ENCODE measurements around the gene OVOL2. TPM values are rescaled to one million over a fixed set of nuclear protein-coding genes. Genes with fewer than 3 reads are reported as not detected.
A peak's percentile ranks its signal among the peaks of the same experiment; 100 is the strongest.

The OVOL2 gene
- total RNA-seq, 1 experiment from 2014 or later: 20.7 TPM

DNA sequence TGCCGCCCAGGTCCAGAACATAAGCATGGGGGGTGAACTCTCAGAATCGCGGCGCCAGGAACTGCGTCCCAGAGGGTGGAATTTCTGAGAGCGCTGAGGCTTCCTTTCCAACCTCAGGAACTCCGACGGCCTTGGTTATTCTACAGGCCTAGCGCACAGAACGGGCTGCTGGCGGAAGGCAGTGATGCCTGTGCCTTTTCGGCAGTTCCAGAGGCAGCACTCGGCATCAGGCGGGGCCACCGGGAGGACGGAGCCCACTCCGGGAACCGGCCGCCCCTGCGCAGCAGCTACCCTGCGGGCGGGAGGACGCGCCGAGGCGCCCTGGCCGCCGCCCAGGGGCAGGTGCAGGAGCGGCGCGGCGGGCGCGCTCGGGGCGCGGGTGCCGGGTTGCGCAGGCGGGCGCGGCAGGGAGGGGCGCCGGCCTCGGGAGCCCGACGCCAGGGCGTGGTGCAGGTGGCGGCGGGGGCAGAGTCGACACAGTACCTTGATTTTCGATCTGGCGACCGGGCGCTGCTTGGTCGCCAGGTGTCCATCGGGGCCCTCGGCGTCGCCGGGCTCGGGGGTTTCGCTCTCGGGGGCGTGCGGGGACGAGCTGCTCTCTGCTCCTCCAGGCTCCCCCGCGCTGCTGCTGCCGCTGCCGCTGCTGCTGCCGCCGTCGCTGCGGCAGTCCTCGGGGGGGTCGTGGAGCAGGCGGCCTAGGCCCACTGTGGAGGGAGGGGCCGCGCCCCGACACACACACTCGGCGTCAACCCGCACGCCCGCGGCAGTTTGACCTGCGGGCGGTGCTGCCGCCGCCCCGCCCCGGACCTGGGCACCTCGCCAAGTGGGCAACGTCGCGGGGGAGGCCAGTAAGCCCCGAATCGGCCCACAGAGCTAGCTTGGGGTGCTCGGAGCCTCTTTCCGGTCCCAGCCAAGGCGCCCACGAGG is 1.3 kb downstream of the OVOL2 start:
- Histone ChIP-seq H3K79me2 (ENCODE audit: low read depth) (peaks cover 11% of the 10 kb centered on the region), H3K9me3 (ENCODE audit: insufficient read depth, low read depth) (no peaks in the 10 kb centered on the region), H3F3A (ENCODE audit: insufficient read depth, low read depth) (peaks cover 57% of the 10 kb centered on the region), H3K27ac (no peak overlapping the region), H3K4me2 (peak overlapping the region; percentile 98), H4K20me1 (ENCODE audit: insufficient read depth) (no peaks in the 10 kb centered on the region), H3K27me3 (ENCODE audit: insufficient read depth, low read depth) (no peaks in the 10 kb centered on the region), H3K4me1 (replicated peaks; ENCODE audit: insufficient read depth) (peaks cover 52% of the 10 kb centered on the region), H3K4me3 (peak overlapping the region; percentile 95), H3K36me3 (ENCODE audit: low read depth) (no peaks in the 10 kb centered on the region), H3K9me2 (ENCODE audit: insufficient read depth) (no peaks in the 10 kb centered on the region), H2AFZ (peak overlapping the region; percentile 96)
- POLR2A ChIA-PET (ENCODE audit: unreplicated experiment): interaction anchor here (0.6 kb wide), 1 partner anchor 12 kb away, joined by 3 read pairs; no protein-coding TSS in a partner anchor
- peak in 1 of 2 experiments; percentile 70 for DNase-seq
- intact Hi-C loops (cut with micrococcal nuclease; ENCODE audit: unreplicated experiment): loop anchor here (1.0 to 5.0 kb wide), 2 partner anchors 49 to 196 kb away; no protein-coding TSS in a partner anchor
- TF ChIP-seq, protein P1, sequence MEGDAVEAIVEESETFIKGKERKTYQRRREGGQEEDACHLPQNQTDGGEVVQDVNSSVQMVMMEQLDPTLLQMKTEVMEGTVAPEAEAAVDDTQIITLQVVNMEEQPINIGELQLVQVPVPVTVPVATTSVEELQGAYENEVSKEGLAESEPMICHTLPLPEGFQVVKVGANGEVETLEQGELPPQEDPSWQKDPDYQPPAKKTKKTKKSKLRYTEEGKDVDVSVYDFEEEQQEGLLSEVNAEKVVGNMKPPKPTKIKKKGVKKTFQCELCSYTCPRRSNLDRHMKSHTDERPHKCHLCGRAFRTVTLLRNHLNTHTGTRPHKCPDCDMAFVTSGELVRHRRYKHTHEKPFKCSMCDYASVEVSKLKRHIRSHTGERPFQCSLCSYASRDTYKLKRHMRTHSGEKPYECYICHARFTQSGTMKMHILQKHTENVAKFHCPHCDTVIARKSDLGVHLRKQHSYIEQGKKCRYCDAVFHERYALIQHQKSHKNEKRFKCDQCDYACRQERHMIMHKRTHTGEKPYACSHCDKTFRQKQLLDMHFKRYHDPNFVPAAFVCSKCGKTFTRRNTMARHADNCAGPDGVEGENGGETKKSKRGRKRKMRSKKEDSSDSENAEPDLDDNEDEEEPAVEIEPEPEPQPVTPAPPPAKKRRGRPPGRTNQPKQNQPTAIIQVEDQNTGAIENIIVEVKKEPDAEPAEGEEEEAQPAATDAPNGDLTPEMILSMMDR (conservative IDR thresholded peaks at IDR 0.05): no peak
- no peak for TF ChIP-seq EZH2 (IDR thresholded peaks at IDR 0.05; ENCODE audit: low read depth)
- CTCF ChIA-PET: no interaction called here
- no TSS peak for BruUV-seq (replicated peaks)

DNA sequence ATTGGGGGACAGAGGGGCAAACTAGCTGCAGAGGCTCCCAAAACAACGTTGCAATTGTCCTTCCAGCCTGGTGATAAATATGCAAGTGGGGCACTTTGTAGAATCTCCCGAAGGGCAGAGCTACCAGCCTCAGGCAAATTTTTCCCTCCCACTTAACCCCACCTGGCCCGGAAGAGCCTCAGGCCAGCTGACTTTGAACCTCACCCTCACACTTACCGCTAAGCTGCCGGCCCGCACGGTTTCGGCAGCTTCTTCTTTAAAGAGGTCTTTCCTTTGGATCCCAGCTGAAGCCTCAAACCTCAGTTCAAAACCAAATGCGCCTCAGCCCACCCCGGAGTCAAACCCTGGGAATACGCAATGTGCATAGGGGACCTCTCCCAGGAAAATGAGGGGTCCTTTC is 2.5 kb downstream of the OVOL2 start:
- POLR2A ChIA-PET (ENCODE audit: unreplicated experiment): no interaction called here
- no peaks in the 10 kb centered on the region for H3K9me3 ChIP-seq (ENCODE audit: insufficient read depth, low read depth)
- H3K27me3 ChIP-seq (ENCODE audit: insufficient read depth, low read depth): no peaks in the 10 kb centered on the region
- no peak overlapping the region for H3K27ac ChIP-seq
- no peaks in the 10 kb centered on the region for H3K9me2 ChIP-seq (ENCODE audit: insufficient read depth)
- H4K20me1 ChIP-seq (ENCODE audit: insufficient read depth): no peaks in the 10 kb centered on the region
- peaks cover 11% of the 10 kb centered on the region for H3K79me2 ChIP-seq (ENCODE audit: low read depth)
- H2AFZ ChIP-seq: no peak overlapping the region
- peak overlapping the region; percentile 98; the same call in 1 of the 2 replicates for H3K4me2 ChIP-seq
- BruUV-seq (replicated peaks): no TSS peak
- peaks cover 58% of the 10 kb centered on the region for H3F3A ChIP-seq (ENCODE audit: insufficient read depth, low read depth)
- no peak for DNase-seq
- intact Hi-C loops (cut with micrococcal nuclease; ENCODE audit: unreplicated experiment): loop anchor here (5.0 kb wide), 1 partner anchor 48 kb away; no protein-coding TSS in a partner anchor
- CTCF ChIA-PET: no interaction called here
- TF ChIP-seq, protein P1 (conservative IDR thresholded peaks at IDR 0.05): no peak
- no peak for TF ChIP-seq EZH2 (IDR thresholded peaks at IDR 0.05; ENCODE audit: low read depth)
- no peaks in the 10 kb centered on the region for H3K36me3 ChIP-seq (ENCODE audit: low read depth)
- H3K4me1 ChIP-seq (replicated peaks; ENCODE audit: insufficient read depth): peaks cover 51% of the 10 kb centered on the region
- no peak overlapping the region; the same call in 1 of the 2 replicates for H3K4me3 ChIP-seq

DNA sequence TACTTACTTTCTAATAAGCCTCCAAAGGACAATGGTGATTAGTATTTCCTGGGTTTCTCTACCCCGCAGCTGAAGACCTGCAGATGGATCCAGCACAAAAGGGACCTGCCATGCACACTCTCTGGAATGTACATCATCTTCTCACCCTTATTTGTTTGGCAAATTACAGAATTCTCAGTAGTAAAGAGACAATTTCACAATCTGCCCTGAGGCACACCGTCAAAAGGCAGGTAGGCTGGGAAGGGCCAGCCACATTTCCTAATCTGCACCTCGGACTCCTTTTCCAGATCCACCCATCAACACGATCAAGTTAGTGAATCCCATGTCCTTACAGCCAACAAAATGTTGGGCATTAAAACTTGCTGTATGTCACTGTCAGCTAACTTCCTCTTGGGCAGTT is 4.9 kb downstream of the OVOL2 start:
- Histone ChIP-seq H2AFZ (no peak overlapping the region), H3K27me3 (ENCODE audit: insufficient read depth, low read depth) (no peaks in the 10 kb centered on the region), H3K9me2 (ENCODE audit: insufficient read depth) (no peaks in the 10 kb centered on the region), H3K4me1 (replicated peaks; ENCODE audit: insufficient read depth) (peaks cover 31% of the 10 kb centered on the region), H3K4me3 (no peak overlapping the region), H3K36me3 (ENCODE audit: low read depth) (peaks cover 14% of the 10 kb centered on the region; the same call in 1 of the 2 replicates), H3F3A (ENCODE audit: insufficient read depth, low read depth) (peaks cover 40% of the 10 kb centered on the region), H3K27ac (peak overlapping the region; percentile 20; the same call in 1 of the 2 replicates), H3K79me2 (ENCODE audit: low read depth) (peaks cover 11% of the 10 kb centered on the region), H3K9me3 (ENCODE audit: insufficient read depth, low read depth) (no peaks in the 10 kb centered on the region), H3K4me2 (peak overlapping the region; percentile 51), H4K20me1 (ENCODE audit: insufficient read depth) (no peaks in the 10 kb centered on the region)
- intact Hi-C loops (cut with micrococcal nuclease; ENCODE audit: unreplicated experiment): no loop called here
- peak in 1 of 2 experiments; percentile 85 for DNase-seq
- POLR2A ChIA-PET (ENCODE audit: unreplicated experiment): interaction anchor here (0.6 kb wide), 1 partner anchor 290 kb away, joined by 12 read pairs; no protein-coding TSS in a partner anchor
- CTCF ChIA-PET: no interaction called here
- TF ChIP-seq, protein P1 (conservative IDR thresholded peaks at IDR 0.05): no peak
- no peak for TF ChIP-seq EZH2 (IDR thresholded peaks at IDR 0.05; ENCODE audit: low read depth)
- BruUV-seq (replicated peaks): no TSS peak
